ENCODE results near the gene PIGZ. TPM values are rescaled to one million over a fixed set of nuclear protein-coding genes. Genes with fewer than 3 reads are reported as not detected.
A peak's percentile ranks its signal among the peaks of the same experiment; 100 is the strongest.

Gene PIGZ
- total and polyA plus RNA-seq, 8 donors, result 1.2 to 125 (median 5.4) TPM

GRCh38 chr3:197002701-197003454 lies 34.2 kb upstream of the PIGZ start:
- peak in 2 of 3 donors; percentile 14 to 26 for TF ChIP-seq POLR2AphosphoS5 (IDR thresholded peaks at IDR 0.05)
- TF ChIP-seq CTCF (IDR thresholded peaks at IDR 0.05), result peak in 4 of 7 experiments; percentile 29 to 92 (median 74)
- TF ChIP-seq POLR2A (IDR thresholded peaks at IDR 0.05), result no peak
- TF ChIP-seq EP300 (IDR thresholded peaks at IDR 0.05), result no peak
- H3K27ac ChIP-seq, result peak overlapping the region; percentile 73 to 89 (median 82)
- WGBS, 5 donors, result 0 to 1% (median 0%) methylated on average over 11 to 113 of the region's 113 CpGs; no CpG with 5 or more reads in 1 of the 5 donors
- H3K9me3 ChIP-seq, result no peaks in the 10 kb centered on the region
- DNase-seq, result peak; percentile 92 to 93
- no peaks in the 10 kb centered on the region for H3K27me3 ChIP-seq
- intact Hi-C loops (cut with DNase I; ENCODE audit: low total_unique reads), result loop anchor here (10.0 kb wide), 1 partner anchor 182 kb away; no protein-coding TSS in a partner anchor
- peak overlapping the region; percentile 58 to 61 (median 60) for H3K4me3 ChIP-seq
- H3K4me1 ChIP-seq, result peaks cover 4 to 19% (median 18%) of the 10 kb centered on the region in 4 donors
- no peaks in the 10 kb centered on the region for H3K36me3 ChIP-seq

- no peak for TF ChIP-seq POLR2AphosphoS5 (IDR thresholded peaks at IDR 0.05)
- TF ChIP-seq EP300 (IDR thresholded peaks at IDR 0.05), result no peak
- no peak for TF ChIP-seq CTCF (IDR thresholded peaks at IDR 0.05)
- TF ChIP-seq POLR2A (IDR thresholded peaks at IDR 0.05), result no peak
- Histone ChIP-seq H3K27ac (peak overlapping the region; percentile 73 to 89 (median 82)), H3K4me3 (peak overlapping the region; percentile 58 to 61 (median 60)), H3K27me3 (no peaks in the 10 kb centered on the region), H3K36me3 (no peaks in the 10 kb centered on the region), H3K4me1 (peaks cover 4 to 19% (median 18%) of the 10 kb centered on the region in 4 donors), H3K9me3 (no peaks in the 10 kb centered on the region)
- peak in 1 of 2 donors; percentile 53 for DNase-seq
- intact Hi-C loops (cut with DNase I; ENCODE audit: low total_unique reads), result loop anchor here (10.0 kb wide), 1 partner anchor 183 kb away; no protein-coding TSS in a partner anchor
- WGBS, 5 donors, result 18 to 38% (median 29%) methylated on average over 25 to 55 of the region's 55 CpGs
Measured at GRCh38 chr3:197001972-197002700, 33.5 kb upstream of the PIGZ start.

GRCh38 chr3:197001106-197001971 lies 32.7 kb upstream of the PIGZ start:
- no peak for DNase-seq
- Histone ChIP-seq H3K4me1 (peaks cover 4 to 19% (median 18%) of the 10 kb centered on the region in 4 donors), H3K27ac (peak overlapping the region in 4 of 5 donors; percentile 73 to 89 (median 81)), H3K9me3 (no peaks in the 10 kb centered on the region), H3K36me3 (no peaks in the 10 kb centered on the region), H3K27me3 (no peaks in the 10 kb centered on the region), H3K4me3 (peak overlapping the region in 2 of 4 donors; percentile 58 to 61)
- WGBS, 5 donors, result 93 to 96% (median 94%) methylated on average over 18 to 20 of the region's 20 CpGs
- TF ChIP-seq POLR2AphosphoS5 (IDR thresholded peaks at IDR 0.05), result no peak
- TF ChIP-seq POLR2A (IDR thresholded peaks at IDR 0.05), result no peak
- TF ChIP-seq CTCF (IDR thresholded peaks at IDR 0.05), result no peak
- TF ChIP-seq EP300 (IDR thresholded peaks at IDR 0.05), result no peak
- intact Hi-C loops (cut with DNase I; ENCODE audit: low total_unique reads), result loop anchor here (10.0 kb wide), 1 partner anchor 183 kb away; no protein-coding TSS in a partner anchor
